ENCODE results near the gene NEAT1.

Gene NEAT1

DNA sequence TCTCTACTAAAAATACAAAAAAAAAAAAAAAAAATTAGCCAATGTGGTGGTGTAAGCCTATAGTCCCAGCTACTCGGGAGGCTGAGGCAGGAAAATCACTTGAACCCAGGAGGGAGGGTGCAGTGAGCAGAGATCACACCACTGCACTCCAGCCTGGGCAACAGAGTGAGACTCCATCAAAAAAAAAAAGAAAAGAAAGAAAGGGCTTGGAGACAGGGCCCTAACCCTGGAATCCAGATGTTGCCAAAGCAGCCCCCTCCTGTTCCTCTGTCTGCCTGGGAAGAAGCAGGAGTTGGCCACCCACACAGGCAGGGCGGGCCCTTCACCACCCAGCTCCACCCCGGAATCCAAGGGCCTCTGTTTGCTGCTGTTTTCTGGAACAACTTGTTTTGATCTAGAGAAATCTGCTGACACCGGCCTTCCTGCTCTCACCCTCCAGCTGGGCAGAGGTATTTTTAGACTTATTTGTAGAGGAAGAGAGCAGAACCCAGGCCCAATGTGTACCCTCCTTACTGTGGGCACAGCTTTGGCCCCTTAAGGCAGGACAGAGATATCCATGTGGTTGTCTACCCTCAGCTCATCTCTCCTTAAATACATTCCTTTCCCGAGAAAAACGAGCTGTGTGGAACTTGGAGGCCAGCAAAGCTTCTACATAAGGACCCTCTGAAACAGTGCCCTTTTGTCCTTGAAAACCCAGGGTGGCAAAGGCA lies 2.7 kb upstream of the NEAT1 start:
- FAIRE-seq (no peak), DNase-seq (ENCODE audit: insufficient read length, low spot score) (no peak)
- TF ChIP-seq, protein P1, sequence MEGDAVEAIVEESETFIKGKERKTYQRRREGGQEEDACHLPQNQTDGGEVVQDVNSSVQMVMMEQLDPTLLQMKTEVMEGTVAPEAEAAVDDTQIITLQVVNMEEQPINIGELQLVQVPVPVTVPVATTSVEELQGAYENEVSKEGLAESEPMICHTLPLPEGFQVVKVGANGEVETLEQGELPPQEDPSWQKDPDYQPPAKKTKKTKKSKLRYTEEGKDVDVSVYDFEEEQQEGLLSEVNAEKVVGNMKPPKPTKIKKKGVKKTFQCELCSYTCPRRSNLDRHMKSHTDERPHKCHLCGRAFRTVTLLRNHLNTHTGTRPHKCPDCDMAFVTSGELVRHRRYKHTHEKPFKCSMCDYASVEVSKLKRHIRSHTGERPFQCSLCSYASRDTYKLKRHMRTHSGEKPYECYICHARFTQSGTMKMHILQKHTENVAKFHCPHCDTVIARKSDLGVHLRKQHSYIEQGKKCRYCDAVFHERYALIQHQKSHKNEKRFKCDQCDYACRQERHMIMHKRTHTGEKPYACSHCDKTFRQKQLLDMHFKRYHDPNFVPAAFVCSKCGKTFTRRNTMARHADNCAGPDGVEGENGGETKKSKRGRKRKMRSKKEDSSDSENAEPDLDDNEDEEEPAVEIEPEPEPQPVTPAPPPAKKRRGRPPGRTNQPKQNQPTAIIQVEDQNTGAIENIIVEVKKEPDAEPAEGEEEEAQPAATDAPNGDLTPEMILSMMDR (IDR thresholded peaks at IDR 0.05; ENCODE audit: insufficient read depth, missing control alignments), result no peak

DNA sequence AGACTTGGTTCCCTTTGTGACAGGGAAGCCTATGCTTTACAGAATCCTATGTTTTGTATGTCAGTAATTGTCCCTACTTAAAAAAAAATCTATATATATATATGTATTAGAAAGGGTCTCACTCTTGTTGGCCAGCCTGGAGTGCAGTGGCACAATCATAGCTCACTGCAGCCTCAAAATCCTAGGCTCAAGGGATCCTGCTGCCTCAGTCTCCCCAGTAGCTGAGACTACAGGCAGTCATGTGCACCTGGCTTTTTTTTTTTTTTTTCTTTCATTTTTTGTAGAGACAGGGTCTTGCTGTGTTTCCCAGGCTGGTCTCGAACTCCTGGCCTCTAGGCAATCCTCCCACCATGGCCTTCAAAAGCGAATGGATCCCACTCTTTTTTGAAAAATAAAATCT lies 2.1 kb upstream of the NEAT1 start:
- no peak for FAIRE-seq
- TF ChIP-seq, protein P1 (IDR thresholded peaks at IDR 0.05; ENCODE audit: insufficient read depth, missing control alignments), result no peak

DNA sequence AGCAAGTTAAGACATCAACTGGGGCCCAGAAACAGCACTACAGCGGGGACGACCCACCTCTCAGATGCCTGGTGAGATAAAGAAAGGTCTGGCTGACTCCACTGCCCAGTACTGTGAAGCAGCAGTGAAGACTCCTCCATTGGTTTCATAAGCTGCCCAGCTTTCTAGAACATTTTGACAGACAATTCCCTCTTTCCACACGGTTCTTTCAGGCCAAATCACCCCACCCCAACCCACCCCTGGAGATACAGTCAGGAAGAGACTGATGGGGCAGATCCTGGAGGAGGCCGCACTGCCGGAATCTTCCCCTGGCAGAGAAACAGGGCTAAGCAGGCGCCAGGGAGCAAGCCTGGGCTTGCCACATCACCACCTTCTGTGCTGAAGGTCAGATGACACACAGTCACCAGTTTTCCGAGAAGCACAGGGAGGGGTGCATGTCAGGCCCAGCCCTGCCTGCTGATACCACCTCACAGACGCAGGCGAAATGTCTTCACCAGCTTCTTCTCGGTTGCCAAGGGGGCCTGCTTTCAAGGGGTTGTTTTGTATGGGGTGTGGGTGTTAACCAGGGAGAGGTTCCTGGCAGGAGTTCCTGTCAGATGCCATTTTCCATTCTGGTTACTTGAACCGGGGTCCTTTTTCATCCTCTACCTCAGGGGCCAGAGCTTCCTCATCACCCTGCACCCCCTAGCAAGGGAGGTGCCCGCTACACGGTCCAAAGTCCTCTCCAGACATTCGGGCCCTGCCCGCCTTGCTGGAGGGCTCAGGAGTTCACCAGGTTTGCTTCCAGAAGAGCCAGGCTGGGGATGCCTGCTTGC lies 1.4 kb upstream of the NEAT1 start:
- DNase-seq (ENCODE audit: insufficient read length, low spot score) (no peak), FAIRE-seq (no peak)
- TF ChIP-seq, protein P1 (IDR thresholded peaks at IDR 0.05; ENCODE audit: insufficient read depth, missing control alignments), result no peak

More for the DNA sequence above, 2.1 kb upstream of the NEAT1 start:
- no peak for DNase-seq (ENCODE audit: insufficient read length, low spot score)

- TF ChIP-seq, protein P1 (IDR thresholded peaks at IDR 0.05; ENCODE audit: insufficient read depth, missing control alignments), result no peak
- DNase-seq (ENCODE audit: insufficient read length, low spot score) (peak; percentile 61), FAIRE-seq (no peak)
These were observed 585 bp upstream of the NEAT1 start for GRCh38 chr11:65421794-65422632.

DNA sequence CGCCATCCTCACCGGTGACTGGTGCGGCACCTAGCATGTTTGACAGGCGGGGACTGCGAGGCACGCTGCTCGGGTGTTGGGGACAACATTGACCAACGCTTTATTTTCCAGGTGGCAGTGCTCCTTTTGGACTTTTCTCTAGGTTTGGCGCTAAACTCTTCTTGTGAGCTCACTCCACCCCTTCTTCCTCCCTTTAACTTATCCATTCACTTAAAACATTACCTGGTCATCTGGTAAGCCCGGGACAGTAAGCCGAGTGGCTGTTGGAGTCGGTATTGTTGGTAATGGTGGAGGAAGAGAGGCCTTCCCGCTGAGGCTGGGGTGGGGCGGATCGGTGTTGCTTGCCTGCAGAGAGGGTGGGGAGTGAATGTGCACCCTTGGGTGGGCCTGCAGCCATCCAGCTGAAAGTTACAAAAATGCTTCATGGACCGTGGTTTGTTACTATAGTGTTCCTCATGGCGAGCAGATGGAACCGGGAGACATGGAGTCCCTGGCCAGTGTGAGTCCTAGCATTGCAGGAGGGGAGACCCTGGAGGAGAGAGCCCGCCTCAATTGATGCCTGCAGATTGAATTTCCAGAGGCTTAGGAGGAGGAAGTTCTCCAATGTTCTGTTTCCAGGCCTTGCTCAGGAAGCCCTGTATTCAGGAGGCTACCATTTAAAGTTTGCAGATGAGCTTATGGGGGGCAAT lies 1.1 kb downstream of the NEAT1 start:
- no peak for FAIRE-seq
- TF ChIP-seq, protein P1 (IDR thresholded peaks at IDR 0.05; ENCODE audit: insufficient read depth, missing control alignments), result no peak
- no peak for DNase-seq (ENCODE audit: insufficient read length, low spot score)

DNA sequence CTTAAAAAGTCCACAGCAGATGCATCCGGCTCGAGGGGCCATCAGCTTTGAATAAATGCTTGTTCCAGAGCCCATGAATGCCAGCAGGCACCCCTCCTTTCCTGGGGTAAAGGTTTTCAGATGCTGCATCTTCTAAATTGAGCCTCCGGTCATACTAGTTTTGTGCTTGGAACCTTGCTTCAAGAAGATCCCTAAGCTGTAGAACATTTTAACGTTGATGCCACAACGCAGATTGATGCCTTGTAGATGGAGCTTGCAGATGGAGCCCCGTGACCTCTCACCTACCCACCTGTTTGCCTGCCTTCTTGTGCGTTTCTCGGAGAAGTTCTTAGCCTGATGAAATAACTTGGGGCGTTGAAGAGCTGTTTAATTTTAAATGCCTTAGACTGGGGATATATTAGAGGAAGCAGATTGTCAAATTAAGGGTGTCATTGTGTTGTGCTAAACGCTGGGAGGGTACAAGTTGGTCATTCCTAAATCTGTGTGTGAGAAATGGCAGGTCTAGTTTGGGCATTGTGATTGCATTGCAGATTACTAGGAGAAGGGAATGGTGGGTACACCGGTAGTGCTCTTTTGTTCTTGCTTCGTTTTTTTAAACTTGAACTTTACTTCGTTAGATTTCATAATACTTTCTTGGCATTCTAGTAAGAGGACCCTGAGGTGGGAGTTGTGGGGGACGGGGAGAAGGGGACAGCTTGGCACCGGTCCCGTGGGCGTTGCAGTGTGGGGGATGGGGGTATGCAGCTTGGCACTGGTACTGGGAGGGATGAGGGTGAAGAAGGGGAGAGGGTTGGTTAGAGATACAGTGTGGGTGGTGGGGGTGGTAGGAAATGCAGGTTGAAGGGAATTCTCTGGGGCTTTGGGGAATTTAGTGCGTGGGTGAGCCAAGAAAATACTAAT lies 1.9 kb downstream of the NEAT1 start:
- TF ChIP-seq, protein P1 (IDR thresholded peaks at IDR 0.05; ENCODE audit: insufficient read depth, missing control alignments), result no peak
- no peak for DNase-seq (ENCODE audit: insufficient read length, low spot score)
- no peak for FAIRE-seq
